HG02884 (cell line): Measurements from ENCODE around the gene RPS26.
"Not testable (repeated sequence)": the region's sequence is repeated elsewhere in the genome, so short reads cannot be mapped to it uniquely, and the experiment has no call there.

Source experiments
- ATAC-seq: cut with Tn5 transposase; IDR thresholded peaks from one replicate; pipeline ENCODE4 v1.9.1; 2021; ENCODE audit warnings: mild to moderate bottlenecking, moderate library complexity; ENCODE audit not compliant: unreplicated experiment

The RPS26 gene

GRCh38 chr12:56020423-56021184 is 21.1 kb upstream of the RPS26 start, which contains the start of gene IKZF4:
Gene IKZF4 (plus strand): TSS chr12:56021043. CDS start chr12:56021494, 451 bp downstream.
- no peak for ATAC-seq

- ATAC-seq, result no peak
These were observed 19.7 kb upstream of the RPS26 start for GRCh38 chr12:56021889-56022497.

- no peak for ATAC-seq
These were observed 13.1 kb upstream of the RPS26 start for GRCh38 chr12:56028511-56029165.

GRCh38 chr12:56029166-56029519 is 12.6 kb upstream of the RPS26 start:
- no peak for ATAC-seq

- no peak for ATAC-seq
These were observed 11.9 kb upstream of the RPS26 start for GRCh38 chr12:56029666-56030293.

- no peak for ATAC-seq
These were observed 9.7 kb upstream of the RPS26 start for GRCh38 chr12:56031987-56032386.

GRCh38 chr12:56034586-56035332 is 7.0 kb upstream of the RPS26 start:
- no peak for ATAC-seq

- ATAC-seq, result no peak
These were observed 4.6 kb upstream of the RPS26 start for GRCh38 chr12:56037161-56037560.

- ATAC-seq, result no peak
These were observed 3.6 kb upstream of the RPS26 start for GRCh38 chr12:56038022-56038655.

- no peak for ATAC-seq
These were observed 1.6 kb upstream of the RPS26 start for GRCh38 chr12:56040151-56040550.

GRCh38 chr12:56040963-56041551 is 661 bp upstream of the RPS26 start:
- ATAC-seq, result no peak

GRCh38 chr12:56042430-56042813 is 704 bp downstream of the RPS26 start:
- ATAC-seq, result not testable (repeated sequence)

- no peak for ATAC-seq
These were observed 1.1 kb downstream of the RPS26 start for GRCh38 chr12:56042843-56043242.

GRCh38 chr12:56046027-56046780 is 4.5 kb downstream of the RPS26 start:
- ATAC-seq, result no peak

GRCh38 chr12:56053407-56053893 is 11.7 kb downstream of the RPS26 start:
- ATAC-seq, result no peak

- ATAC-seq, result not testable (repeated sequence)
These were observed 18.2 kb downstream of the RPS26 start for GRCh38 chr12:56059964-56060363.

- ATAC-seq, result no peak
These were observed 20.3 kb downstream of the RPS26 start for GRCh38 chr12:56061982-56062381.

GRCh38 chr12:56062996-56063395 is 21.3 kb downstream of the RPS26 start:
- ATAC-seq, result no peak

- no peak for ATAC-seq
These were observed 29.9 kb downstream of the RPS26 start for GRCh38 chr12:56071648-56072047.
